Uterus (tissue), 2 donors: ENCODE results near the gene ADRB1.

Source experiments
- POLR2A ChIP-seq, 2 donors: fragments of 450-650 bp; IDR thresholded peaks; one replicate each; pipeline ENCODE4 v1.6.1; 2016; ENCODE audit warnings: antibody characterized with exemption in 2 of 2, mild to moderate bottlenecking in 1 of 2, moderate library complexity in 1 of 2
- TF ChIP-seq, protein P1 (sequence below), 4 experiments: fragments of 200-600 bp in 2 of 4; fragments of 450-650 bp in 2 of 4; sonication (generic) in 2 of 4; IDR thresholded peaks; one replicate each; pipeline ENCODE4 v1.5.1; 2016 to 2019; ENCODE audit warnings: antibody characterized with exemption in 4 of 4, mild to moderate bottlenecking in 2 of 4, moderate library complexity in 1 of 4

- TF ChIP-seq, protein P1, sequence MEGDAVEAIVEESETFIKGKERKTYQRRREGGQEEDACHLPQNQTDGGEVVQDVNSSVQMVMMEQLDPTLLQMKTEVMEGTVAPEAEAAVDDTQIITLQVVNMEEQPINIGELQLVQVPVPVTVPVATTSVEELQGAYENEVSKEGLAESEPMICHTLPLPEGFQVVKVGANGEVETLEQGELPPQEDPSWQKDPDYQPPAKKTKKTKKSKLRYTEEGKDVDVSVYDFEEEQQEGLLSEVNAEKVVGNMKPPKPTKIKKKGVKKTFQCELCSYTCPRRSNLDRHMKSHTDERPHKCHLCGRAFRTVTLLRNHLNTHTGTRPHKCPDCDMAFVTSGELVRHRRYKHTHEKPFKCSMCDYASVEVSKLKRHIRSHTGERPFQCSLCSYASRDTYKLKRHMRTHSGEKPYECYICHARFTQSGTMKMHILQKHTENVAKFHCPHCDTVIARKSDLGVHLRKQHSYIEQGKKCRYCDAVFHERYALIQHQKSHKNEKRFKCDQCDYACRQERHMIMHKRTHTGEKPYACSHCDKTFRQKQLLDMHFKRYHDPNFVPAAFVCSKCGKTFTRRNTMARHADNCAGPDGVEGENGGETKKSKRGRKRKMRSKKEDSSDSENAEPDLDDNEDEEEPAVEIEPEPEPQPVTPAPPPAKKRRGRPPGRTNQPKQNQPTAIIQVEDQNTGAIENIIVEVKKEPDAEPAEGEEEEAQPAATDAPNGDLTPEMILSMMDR (IDR thresholded peaks at IDR 0.05), result no peak
- TF ChIP-seq POLR2A (IDR thresholded peaks at IDR 0.05), result no peak
Measured at GRCh38 chr10:114029655-114030054, 14.0 kb upstream of the ADRB1 start.
